ENCODE results near the gene AAMDC.

Gene AAMDC

DNA sequence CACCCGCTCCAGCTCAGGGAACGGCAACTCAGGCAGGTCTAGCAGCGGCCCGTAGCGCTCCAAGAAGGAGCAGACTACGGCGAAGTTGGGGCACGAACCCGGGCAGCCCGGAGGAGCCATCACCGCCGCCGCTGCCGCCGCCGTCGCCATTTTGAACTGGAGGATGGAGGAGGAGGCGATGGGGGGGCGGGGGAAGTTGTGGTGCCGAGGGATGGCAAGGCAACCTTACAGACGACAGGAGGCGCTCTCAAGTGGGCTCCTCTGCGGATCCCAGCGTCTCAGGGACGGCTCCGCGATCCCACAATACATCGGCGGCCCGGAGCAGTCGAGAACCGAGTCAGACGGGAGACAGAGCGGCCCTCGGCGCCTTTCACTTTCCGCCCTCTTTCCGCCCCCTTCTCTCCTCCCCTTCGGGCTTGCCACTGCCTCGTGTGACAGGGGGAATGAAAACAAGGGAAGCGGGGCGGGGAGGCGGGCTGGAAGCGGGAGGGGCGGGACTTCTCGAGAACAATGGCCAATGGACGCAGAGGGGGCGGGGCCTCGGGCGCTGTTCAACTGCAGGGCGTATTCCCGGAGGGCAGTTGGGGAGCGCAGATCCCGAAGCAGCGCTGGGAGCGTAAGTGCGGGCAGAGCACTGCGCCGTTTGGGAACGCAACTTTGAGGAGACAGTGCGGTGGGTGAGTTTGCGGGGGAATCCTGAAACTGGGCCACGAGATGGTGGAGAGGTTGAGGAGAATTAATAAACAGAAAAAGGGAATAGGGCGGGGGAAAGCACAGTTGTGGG is at the start of gene AAMDC, which contains the start of gene RSF1:
TSS of gene AAMDC (plus strand) at position 580 of the 784 bp plus-strand sequence. CDS start 21,353 bp downstream, outside the sequence.
TSS of gene RSF1 (minus strand) at position 158 of the 784 bp plus-strand sequence. CDS start at position 150, 8 bp downstream.
- TF ChIP-seq ZFX (IDR thresholded peaks at IDR 0.05; ENCODE audit: borderline replicate concordance): no peak
- TF ChIP-seq, protein P1, sequence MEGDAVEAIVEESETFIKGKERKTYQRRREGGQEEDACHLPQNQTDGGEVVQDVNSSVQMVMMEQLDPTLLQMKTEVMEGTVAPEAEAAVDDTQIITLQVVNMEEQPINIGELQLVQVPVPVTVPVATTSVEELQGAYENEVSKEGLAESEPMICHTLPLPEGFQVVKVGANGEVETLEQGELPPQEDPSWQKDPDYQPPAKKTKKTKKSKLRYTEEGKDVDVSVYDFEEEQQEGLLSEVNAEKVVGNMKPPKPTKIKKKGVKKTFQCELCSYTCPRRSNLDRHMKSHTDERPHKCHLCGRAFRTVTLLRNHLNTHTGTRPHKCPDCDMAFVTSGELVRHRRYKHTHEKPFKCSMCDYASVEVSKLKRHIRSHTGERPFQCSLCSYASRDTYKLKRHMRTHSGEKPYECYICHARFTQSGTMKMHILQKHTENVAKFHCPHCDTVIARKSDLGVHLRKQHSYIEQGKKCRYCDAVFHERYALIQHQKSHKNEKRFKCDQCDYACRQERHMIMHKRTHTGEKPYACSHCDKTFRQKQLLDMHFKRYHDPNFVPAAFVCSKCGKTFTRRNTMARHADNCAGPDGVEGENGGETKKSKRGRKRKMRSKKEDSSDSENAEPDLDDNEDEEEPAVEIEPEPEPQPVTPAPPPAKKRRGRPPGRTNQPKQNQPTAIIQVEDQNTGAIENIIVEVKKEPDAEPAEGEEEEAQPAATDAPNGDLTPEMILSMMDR (IDR thresholded peaks at IDR 0.05): peak; percentile 67
- H3K27ac ChIP-seq: peak within 1 kb of the TSS; percentile 88

DNA sequence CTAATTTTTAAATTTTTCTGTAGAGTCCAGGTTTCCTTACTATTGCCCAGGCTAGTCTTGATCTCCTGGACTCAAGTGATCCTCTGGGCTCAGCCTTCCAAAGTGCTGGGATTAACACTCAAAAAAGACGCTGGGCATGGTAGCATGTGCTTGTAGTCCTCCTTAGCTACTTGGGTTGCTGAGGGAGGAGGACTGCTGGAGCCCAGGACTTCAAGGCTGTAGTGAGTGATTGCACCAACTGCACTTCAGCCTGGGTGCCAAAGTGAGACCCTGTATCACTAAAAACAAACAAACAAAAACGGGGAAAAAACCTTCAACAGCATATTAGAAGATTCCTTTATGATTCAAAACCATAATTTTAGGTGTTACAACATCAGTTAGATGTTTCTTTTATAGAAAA is 45.0 kb upstream of the AAMDC start:
- no peak overlapping the region for H3K27ac ChIP-seq
- no peak for TF ChIP-seq ZFX (IDR thresholded peaks at IDR 0.05; ENCODE audit: borderline replicate concordance)
- TF ChIP-seq, protein P1 (IDR thresholded peaks at IDR 0.05): no peak

DNA sequence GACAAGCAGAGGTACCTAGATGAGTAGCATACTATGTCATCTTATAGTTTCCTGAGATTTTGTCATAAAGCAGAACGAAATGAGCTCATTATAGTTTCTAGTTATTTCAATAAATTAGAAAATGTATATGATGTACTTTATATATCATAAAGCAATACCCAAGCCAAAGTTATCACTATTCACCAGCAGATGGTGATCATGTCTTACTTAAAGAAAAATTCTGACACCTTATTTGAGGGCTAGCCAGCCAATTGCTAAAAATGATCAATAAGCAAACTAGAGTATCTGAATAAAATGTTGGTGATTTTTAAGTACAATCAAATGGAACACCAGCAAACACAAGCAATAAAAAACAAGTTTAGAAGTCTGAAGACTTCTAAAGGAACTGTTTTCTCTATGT is 44.5 kb upstream of the AAMDC start:
- no peak overlapping the region for H3K27ac ChIP-seq
- TF ChIP-seq, protein P1 (IDR thresholded peaks at IDR 0.05): peak; percentile 26
- TF ChIP-seq ZFX (IDR thresholded peaks at IDR 0.05; ENCODE audit: borderline replicate concordance): no peak

DNA sequence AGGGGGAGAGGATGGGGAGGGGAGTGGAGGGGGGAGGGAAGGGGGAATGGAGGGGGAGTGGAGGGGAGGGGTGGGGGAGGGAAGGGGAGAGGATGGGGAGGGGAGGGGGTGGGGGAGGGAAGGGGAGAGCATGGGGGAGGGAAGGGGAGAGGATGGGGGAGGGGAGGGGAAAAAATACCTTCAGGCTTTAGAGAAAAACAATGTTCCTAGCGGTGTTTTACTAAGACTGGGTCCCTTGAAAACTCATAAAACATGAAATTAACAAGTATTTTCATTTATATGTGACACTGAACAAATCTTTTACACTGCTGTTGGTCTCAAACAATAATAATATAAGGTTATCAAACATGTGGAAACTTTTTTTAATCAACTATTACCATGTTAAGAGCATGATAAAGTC is 42.8 kb upstream of the AAMDC start:
- no peak overlapping the region for H3K27ac ChIP-seq
- TF ChIP-seq, protein P1 (IDR thresholded peaks at IDR 0.05): no peak
- TF ChIP-seq ZFX (IDR thresholded peaks at IDR 0.05; ENCODE audit: borderline replicate concordance): no peak

DNA sequence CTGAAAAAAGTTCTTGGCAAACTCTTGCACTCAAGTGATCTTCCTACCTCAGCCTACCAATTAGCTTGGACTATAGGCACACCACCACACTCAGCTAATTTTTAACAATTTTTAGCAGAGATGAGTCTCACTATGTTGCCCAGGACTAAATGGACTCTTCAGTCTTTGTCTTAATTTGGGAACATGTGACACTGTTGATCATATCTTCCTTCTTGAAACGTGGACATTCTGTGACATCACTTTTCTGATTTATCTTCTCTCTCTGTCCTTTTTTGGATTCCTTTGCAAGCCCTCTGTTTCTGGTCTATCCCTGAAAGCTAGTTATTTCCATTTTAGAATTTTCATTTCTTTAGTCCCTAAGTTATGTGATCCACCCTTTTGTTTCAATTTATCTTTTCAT is 42.4 kb upstream of the AAMDC start:
- no peak overlapping the region for H3K27ac ChIP-seq
- TF ChIP-seq, protein P1 (IDR thresholded peaks at IDR 0.05): no peak
- TF ChIP-seq ZFX (IDR thresholded peaks at IDR 0.05; ENCODE audit: borderline replicate concordance): no peak

DNA sequence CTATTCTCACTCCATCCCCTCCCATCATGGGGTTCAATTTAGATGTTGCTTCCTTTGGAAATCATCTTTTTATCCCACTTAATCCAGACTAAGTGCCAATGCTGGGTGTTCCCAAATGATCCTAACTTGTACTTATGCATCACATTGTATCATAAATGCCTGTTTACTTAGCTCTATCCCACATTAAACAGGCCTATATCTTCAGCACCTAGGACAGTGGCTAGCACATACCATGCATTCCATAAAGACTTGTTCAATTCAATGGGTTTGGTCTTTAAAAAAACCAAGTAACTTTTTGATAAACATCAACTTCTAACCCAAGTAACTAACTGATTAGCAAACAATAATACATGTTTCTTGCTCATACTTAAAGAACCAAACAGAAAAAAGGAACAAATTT is 41.0 kb upstream of the AAMDC start:
- no peak overlapping the region for H3K27ac ChIP-seq
- no peak for TF ChIP-seq ZFX (IDR thresholded peaks at IDR 0.05; ENCODE audit: borderline replicate concordance)
- TF ChIP-seq, protein P1 (IDR thresholded peaks at IDR 0.05): no peak

DNA sequence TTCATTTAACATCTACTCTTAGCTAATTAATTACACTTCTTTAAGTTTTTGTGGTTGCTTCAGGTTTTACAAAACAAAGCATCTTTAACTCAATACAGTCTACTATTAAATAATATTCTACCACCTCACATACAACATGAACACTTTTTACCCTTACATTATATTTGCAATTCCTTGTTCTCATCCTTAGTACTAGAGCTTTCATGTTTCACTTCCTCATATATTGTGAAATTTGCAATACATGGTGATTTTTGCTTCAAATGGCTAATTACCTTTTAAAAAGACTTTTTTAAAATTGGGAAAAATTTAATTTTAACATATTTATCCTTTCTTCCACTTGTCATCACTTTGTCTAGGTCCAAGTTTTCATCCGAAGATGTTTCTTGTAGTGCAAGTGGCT is 37.9 kb upstream of the AAMDC start:
- no peak overlapping the region for H3K27ac ChIP-seq
- TF ChIP-seq, protein P1 (IDR thresholded peaks at IDR 0.05): no peak
- TF ChIP-seq ZFX (IDR thresholded peaks at IDR 0.05; ENCODE audit: borderline replicate concordance): no peak

Data from 22Rv1 (cell line).